Ishikawa (cell line): ENCODE measurements around the gene GID8.

ENCODE experiments used
- CEBPB ChIP-seq: IDR thresholded peaks from 2 replicates; pipeline ENCODE4 v1.6.1; 2012
- CREB1 ChIP-seq: IDR thresholded peaks from 2 replicates; pipeline ENCODE4 v1.6.1; 2012; ENCODE audit warnings: low read depth
- EP300 ChIP-seq: IDR thresholded peaks from 2 replicates; pipeline ENCODE4 v1.6.1; 2012; ENCODE audit warnings: borderline replicate concordance
- FOXM1 ChIP-seq: IDR thresholded peaks from 2 replicates; pipeline ENCODE4 v1.6.1; 2012; ENCODE audit warnings: low read depth, borderline replicate concordance
- MAX ChIP-seq: IDR thresholded peaks from 2 replicates; pipeline ENCODE4 v1.6.1; 2012
- RAD21 ChIP-seq: IDR thresholded peaks from 2 replicates; pipeline ENCODE4 v1.6.1; 2012; ENCODE audit warnings: low read depth
- REST ChIP-seq: IDR thresholded peaks from 2 replicates; pipeline ENCODE4 v1.6.1; 2012; ENCODE audit warnings: low read depth, mild to moderate bottlenecking
- TAF1 ChIP-seq: IDR thresholded peaks from 2 replicates; pipeline ENCODE4 v1.6.1; 2012; ENCODE audit warnings: low read depth, mild to moderate bottlenecking
- TEAD4 ChIP-seq: IDR thresholded peaks from 2 replicates; pipeline ENCODE4 v1.6.1; 2012
- USF1 ChIP-seq: IDR thresholded peaks from 2 replicates; pipeline ENCODE4 v1.6.1; 2012
- YY1 ChIP-seq: IDR thresholded peaks from 2 replicates; pipeline ENCODE4 v1.6.1; 2012; ENCODE audit warnings: low read depth

GRCh38 chr20:62920039-62920645 is 17.8 kb upstream of the GID8 start:
- TF ChIP-seq YY1: no peak
- no peak for TF ChIP-seq MAX
- TF ChIP-seq REST: no peak
- TF ChIP-seq USF1: no peak
- TF ChIP-seq FOXM1: no peak
- TF ChIP-seq CEBPB: no peak
- no peak for TF ChIP-seq TAF1
- no peak for TF ChIP-seq CREB1
- no peak for TF ChIP-seq TEAD4
- no peak for TF ChIP-seq EP300
- TF ChIP-seq RAD21: no peak
